GM19023 (cell line): ENCODE results near the gene TLR1.
"Not testable (repeated sequence)": the region's sequence is repeated elsewhere in the genome, so short reads cannot be mapped to it uniquely, and the experiment has no call there.

Experiments
- ATAC-seq: cut with Tn5 transposase; IDR thresholded peaks from one replicate; pipeline ENCODE4 v1.9.1; 2021; ENCODE audit warnings: mild to moderate bottlenecking, moderate library complexity; ENCODE audit not compliant: unreplicated experiment

The TLR1 gene

DNA sequence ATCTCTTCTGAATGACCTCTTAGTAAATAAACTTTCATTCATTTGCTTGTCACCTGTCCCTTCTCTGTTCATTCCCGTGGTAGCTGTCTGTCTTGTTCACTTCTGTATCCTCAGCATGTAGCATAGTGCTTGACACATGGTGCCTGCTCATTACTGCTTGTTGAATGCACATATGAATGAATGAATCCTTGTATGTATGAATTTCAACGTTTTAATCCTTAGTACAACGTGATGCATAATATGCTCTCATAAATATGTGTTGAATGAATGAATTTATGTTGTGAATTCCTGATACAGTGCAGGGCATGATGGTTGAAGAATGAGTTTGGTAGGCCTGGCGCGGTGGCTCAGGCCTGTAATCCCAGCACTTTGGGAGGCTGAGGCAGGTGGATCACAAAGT is 24.8 kb downstream of the TLR1 start:
- ATAC-seq, result no peak

DNA sequence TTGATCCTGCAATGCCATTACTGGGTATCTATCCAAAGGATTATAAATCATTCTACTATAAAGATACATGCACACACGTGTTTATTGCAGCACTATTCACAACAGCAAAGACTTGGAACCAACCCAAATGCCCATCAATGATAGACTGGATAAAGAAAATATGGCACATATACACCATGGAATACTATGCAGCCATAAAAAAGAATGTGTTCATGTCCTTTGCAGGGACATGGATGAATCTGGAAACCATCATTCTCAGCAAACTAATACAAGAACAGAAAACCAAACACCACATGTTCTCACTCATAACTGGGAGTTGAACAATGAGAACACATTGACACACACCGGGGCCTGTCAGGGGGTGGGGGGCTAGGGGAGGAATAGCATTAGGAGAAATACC is 26.7 kb downstream of the TLR1 start:
- ATAC-seq, result not testable (repeated sequence)

DNA sequence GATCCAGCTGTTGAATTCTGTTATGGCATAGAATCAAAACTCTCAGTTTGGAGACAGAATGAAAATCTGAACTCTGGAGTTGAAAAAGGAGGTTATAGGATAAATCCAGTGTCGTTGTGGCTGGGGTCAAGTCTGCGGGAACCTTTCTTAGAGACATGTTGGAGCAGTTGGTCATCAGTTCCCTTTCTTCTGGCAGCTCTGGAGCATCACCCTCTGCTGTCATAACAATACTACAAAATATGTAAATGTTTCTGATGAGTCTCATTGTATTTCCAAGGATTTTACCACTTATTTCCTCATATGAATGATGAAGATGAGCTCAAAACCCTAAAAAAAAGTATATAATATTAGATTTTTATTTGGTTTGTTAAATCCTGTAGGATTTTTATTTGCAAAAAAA is 29.3 kb downstream of the TLR1 start:
- no peak for ATAC-seq

- no peak for ATAC-seq
Observed at GRCh38 chr4:38774181-38774955, 30.2 kb downstream of the TLR1 start.

DNA sequence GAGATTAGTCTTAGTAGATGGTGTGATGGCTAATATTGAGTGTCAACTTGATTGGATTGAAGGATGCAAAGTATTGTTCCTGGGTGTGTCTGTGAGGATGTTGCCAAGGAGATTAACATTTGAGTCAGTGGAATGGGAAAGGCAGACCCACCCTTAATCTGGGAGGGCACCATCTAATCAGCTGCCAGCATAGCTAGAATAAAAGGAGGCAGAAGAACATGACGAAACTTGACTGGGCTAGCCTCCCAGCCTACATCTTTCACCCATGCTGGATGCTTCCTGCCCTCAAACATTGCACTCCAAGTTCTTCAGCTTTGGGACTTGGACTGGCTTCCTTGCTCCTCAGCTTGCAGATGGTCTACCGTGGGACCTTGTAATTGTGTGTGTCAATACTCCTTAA is 34.3 kb downstream of the TLR1 start:
- not testable (repeated sequence) for ATAC-seq

GRCh38 chr4:38769857-38770256 is 34.7 kb downstream of the TLR1 start:
- peak; percentile 57 for ATAC-seq

DNA sequence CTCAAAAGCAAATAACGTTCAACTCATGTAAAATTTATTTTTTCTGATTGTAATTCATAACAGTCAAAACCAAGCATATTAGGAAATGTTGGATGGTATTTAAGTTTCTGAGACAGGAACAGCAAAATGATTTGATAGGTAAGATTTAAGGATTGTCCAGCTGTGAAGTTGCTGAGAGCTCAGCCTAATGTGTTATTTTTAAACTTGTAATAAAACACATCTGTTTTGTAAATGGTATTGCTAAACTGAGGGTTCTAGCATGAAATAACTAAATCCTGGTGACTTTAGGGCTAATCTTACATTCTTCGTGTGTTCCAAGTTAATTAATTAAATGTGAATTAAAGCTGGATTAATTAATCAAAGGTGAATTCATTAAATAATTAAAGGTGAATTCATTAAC is 35.1 kb downstream of the TLR1 start:
- ATAC-seq, result no peak

- no peak for ATAC-seq
Observed at GRCh38 chr4:38768968-38769394, 35.6 kb downstream of the TLR1 start.

DNA sequence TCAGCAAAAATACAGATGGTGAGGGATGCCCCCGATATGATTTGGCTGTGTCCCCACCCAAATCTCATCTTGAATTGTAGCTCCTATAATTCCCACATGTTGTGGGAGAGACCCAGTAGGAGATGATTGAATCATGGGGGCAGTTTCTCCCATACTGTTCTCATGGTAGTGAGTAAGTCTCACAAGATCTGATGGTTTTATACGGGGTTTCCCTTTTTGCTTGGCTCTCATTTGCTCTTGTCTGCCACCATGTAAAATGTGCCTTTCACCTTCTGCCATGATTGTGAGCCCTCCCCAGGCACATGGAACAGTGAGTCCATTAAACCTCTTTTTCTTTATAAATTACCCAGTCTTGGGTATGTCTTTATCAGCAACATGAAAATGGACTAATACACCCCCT is 37.7 kb downstream of the TLR1 start:
- not testable (repeated sequence) for ATAC-seq

GRCh38 chr4:38765382-38765781 is 39.2 kb downstream of the TLR1 start:
- no peak for ATAC-seq

GRCh38 chr4:38764277-38764676 is 40.3 kb downstream of the TLR1 start:
- ATAC-seq, result no peak

GRCh38 chr4:38762560-38762959 is 42.0 kb downstream of the TLR1 start:
- ATAC-seq, result no peak

GRCh38 chr4:38759790-38760122 is 44.8 kb downstream of the TLR1 start:
- ATAC-seq, result no peak

- ATAC-seq, result no peak
Observed at GRCh38 chr4:38759113-38759789, 45.3 kb downstream of the TLR1 start.

GRCh38 chr4:38757945-38758600 is 46.5 kb downstream of the TLR1 start:
- no peak for ATAC-seq

DNA sequence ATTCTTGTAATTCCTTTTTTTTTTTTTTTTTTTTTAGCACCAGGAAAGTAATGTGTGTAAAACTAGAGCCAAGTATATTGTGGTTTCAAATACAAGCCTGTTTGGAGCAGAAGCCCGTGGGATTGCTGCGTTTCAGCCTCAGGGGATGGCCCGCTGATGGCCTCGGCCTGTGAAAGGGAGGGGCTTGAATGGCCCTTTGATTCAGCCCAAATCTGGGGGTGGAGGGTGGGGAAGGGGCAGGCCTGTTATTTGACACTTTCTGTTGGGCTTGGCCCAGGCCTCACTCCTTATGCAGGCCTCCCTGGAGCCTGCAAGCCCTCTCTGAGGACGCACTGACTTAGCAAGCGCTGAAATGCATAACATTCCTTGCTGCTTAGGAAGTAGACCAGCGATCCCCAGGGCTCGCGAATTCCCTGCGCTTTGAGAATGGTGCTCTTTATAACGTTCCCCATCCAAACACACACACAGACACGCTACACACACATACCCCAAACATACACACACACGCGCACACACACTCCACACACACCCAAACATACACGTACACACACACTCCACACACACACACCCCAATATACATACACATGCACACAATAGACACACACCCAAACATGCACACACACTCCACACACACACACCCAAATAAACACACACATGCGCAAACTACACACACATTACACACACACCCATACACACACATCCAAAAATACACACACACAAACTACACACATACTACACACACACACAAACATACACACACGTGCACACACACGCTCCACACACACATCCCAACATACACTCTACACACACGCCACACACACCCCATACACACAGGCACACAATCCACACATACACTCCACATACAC is 51.4 kb downstream of the TLR1 start:
- ATAC-seq, result no peak

DNA sequence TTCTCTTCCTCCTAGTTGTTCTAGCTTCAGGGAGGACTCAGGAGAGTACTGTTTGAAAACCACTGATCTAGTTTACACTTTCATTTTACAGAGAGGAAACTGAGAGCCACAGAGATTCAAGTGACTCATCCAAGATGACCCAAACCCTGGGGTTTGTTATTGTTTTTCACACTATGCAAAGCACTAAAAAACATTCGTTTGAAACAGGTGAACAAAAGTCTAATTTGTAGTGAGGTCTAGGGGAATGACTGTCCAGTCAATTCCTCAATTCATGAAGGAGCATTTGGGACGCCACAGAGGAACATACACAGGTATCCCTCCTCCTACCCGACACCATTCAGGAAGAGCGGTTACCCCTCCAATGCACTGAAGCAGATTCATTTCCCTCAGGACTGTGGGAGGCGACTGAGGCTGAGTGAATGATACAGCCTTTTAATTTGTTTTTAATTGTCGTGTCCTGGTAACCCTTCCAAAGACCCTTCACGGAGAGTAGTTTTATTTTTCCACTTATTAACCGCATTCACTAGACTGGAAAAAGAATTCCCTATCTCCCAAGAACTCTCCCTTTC is 52.1 kb downstream of the TLR1 start:
- ATAC-seq, result peak; percentile 97

- ATAC-seq, result no peak
Observed at GRCh38 chr4:38751341-38752010, 53.1 kb downstream of the TLR1 start.

- ATAC-seq, result no peak
Observed at GRCh38 chr4:38749336-38749735, 55.3 kb downstream of the TLR1 start.

GRCh38 chr4:38747629-38748028 is 57.0 kb downstream of the TLR1 start:
- no peak for ATAC-seq
